ENCODE data around the gene STAG3. TPM values are rescaled to one million over a fixed set of nuclear protein-coding genes. Genes with fewer than 3 reads are reported as not detected.
"Not testable (repeated sequence)": the region's sequence is repeated elsewhere in the genome, so short reads cannot be mapped to it uniquely, and the experiment has no call there.

The STAG3 gene
- total RNA-seq, 3 donors from 2014 or later: 2.4 to 6.4 (median 2.8) TPM

DNA sequence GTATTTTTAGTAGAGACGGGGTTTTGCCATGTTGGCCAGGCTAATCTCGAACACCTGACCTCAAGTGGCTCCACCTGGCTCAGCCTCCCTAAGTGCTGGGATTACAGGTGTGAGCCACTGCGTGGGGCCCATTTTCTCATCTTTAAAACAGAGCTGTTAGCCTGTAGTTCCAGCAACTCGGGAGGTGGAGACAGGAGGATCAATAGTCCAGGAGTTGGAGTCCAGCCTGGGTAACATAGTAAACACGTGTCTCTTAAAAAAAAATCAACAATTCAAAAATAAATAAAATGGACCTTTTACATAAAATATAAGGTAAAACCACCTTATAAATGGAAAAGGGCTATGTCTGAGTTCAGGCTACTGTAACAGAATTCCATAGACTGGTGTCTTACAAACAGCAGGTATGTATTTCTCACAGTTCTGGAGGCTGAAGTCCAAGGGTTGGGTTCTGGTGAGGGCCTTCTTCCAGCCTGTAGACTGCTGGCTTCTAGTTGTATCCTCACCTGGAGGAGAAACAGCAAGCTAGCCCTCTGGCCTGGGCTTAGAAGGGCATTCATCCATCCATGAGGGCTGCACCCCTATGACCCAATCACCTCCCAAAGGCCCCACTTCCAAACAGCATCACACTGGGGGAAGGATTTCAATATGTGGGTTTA lies 35.0 kb downstream of the STAG3 start:
- intact Hi-C loops (cut with DNase I, micrococcal nuclease): loop anchor here (5.0 to 10.0 kb wide), 2 partner anchors 78 to 80 kb away; no protein-coding TSS in a partner anchor
- Histone ChIP-seq H3K36me3 (ENCODE audit: low read depth) (no peaks in the 10 kb centered on the region), H3K4me3 (no peak overlapping the region), H3K4me1 (ENCODE audit: low read depth) (peaks cover 14% of the 10 kb centered on the region), H3K9me3 (no peaks in the 10 kb centered on the region)
- DNase-seq (no peak), ATAC-seq (no peak)
- TF ChIP-seq, protein P1, sequence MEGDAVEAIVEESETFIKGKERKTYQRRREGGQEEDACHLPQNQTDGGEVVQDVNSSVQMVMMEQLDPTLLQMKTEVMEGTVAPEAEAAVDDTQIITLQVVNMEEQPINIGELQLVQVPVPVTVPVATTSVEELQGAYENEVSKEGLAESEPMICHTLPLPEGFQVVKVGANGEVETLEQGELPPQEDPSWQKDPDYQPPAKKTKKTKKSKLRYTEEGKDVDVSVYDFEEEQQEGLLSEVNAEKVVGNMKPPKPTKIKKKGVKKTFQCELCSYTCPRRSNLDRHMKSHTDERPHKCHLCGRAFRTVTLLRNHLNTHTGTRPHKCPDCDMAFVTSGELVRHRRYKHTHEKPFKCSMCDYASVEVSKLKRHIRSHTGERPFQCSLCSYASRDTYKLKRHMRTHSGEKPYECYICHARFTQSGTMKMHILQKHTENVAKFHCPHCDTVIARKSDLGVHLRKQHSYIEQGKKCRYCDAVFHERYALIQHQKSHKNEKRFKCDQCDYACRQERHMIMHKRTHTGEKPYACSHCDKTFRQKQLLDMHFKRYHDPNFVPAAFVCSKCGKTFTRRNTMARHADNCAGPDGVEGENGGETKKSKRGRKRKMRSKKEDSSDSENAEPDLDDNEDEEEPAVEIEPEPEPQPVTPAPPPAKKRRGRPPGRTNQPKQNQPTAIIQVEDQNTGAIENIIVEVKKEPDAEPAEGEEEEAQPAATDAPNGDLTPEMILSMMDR (IDR thresholded peaks at IDR 0.05): no peak

DNA sequence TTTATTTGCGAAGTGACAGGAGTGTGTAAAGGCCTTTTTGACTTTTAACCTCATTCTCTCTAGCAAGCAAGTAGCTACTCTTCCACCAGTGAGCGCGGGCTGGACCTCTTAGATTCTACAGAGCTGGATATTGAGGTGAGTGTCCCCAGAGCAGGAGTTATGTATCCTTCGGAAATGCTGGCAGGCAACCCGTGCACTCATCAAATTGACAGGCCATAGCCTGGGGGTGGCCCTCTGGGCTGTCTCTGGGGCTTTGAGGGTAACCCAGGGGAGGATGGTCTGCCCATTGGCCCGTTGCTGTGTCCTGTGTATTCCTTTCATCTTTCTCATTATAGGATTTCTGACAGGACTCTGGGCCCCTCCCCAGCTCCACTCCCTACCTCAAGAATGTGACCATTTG lies 36.0 kb downstream of the STAG3 start:
- Histone ChIP-seq H3K36me3 (ENCODE audit: low read depth) (no peaks in the 10 kb centered on the region), H3K4me3 (no peak overlapping the region), H3K9me3 (no peaks in the 10 kb centered on the region), H3K4me1 (ENCODE audit: low read depth) (peaks cover 14% of the 10 kb centered on the region)
- intact Hi-C loops (cut with DNase I, micrococcal nuclease): loop anchor here (5.0 to 10.0 kb wide), 2 partner anchors 79 to 81 kb away; no protein-coding TSS in a partner anchor
- TF ChIP-seq, protein P1 (IDR thresholded peaks at IDR 0.05): no peak
- DNase-seq (peak in 1 of 3 donors; percentile 30), ATAC-seq (no peak)

DNA sequence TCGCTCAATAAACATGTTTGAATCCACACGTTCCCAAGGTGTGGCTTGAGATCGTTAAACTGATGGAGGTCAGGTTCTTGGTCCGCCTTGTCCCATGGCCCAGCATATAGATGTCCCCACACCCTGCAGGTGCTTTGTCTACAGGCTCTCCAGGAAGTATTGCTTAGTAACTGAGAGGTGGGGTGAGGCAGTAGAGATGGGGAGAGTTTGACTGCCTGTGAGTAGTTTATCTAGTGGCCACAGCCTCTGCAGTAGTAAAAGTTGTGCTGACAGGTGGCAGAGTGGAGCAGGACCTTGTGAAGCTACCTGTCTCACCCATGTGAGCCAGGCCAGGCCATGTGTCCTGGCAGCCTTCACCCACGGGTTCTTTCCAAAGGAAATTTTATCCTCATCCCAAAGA lies 36.6 kb downstream of the STAG3 start:
- intact Hi-C loops (cut with DNase I, micrococcal nuclease): loop anchor here (5.0 to 10.0 kb wide), 2 partner anchors 80 to 82 kb away; no protein-coding TSS in a partner anchor
- H3K4me3 ChIP-seq; H3K9me3 ChIP-seq; H3K36me3 ChIP-seq (ENCODE audit: low read depth): not testable (repeated sequence)
- ATAC-seq: peak; percentile 86
- peak in 2 of 3 donors; percentile 64 to 71 for DNase-seq
- peaks cover 14% of the 10 kb centered on the region for H3K4me1 ChIP-seq (ENCODE audit: low read depth)

DNA sequence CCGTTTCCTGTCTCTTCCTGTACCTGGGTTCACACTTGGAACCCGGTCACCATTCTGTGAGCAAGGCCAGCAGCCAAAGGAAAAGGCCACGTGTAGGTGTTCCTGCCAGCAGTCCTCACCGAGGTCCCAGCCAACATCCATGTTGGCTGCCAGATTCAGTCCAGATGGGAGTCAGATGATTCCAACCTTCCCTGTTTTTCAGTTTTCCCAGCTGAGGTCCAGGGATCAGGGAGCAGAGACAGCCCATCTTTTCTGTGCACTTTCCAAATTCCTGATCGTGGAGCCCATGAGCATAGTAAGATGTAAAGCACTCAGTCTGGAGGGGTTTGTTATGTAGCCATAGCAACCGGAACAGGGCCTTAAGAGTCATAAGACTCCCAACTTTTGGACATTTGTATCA lies 38.2 kb downstream of the STAG3 start:
- TF ChIP-seq, protein P1 (IDR thresholded peaks at IDR 0.05): no peak
- no peaks in the 10 kb centered on the region for H3K36me3 ChIP-seq (ENCODE audit: low read depth)
- no peak for ATAC-seq
- H3K4me3 ChIP-seq: no peak overlapping the region
- DNase-seq: no peak
- H3K9me3 ChIP-seq: no peaks in the 10 kb centered on the region
- intact Hi-C loops (cut with DNase I, micrococcal nuclease): loop anchor here in 1 of 2 donors (10.0 kb wide), 1 partner anchor 81 kb away; no protein-coding TSS in a partner anchor
- peaks cover 14% of the 10 kb centered on the region for H3K4me1 ChIP-seq (ENCODE audit: low read depth)

DNA sequence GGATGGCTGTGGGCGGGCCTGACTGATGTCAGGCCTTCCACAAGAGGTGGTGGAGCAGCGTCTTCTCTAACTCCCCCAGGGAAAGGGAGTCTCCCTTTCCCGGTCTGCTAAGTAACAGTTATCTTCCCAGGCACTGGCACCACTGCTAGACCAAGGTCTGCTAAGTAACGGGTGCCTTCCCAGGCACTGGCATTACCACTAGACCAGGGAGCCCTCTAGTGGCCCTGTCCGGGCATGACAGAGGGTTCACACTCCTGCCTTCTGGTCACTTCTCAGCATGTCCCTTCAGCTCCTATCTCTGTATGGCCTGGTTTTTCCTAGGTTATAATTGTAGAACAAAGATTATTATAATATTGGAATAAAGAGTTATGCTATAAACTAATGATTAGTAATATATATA lies 40.2 kb downstream of the STAG3 start:
- H3K36me3 ChIP-seq (ENCODE audit: low read depth); ATAC-seq; H3K9me3 ChIP-seq; H3K4me3 ChIP-seq; H3K4me1 ChIP-seq (ENCODE audit: low read depth): not testable (repeated sequence)
- peak; percentile 89 to 97 (median 94) for DNase-seq
- intact Hi-C loops (cut with DNase I, micrococcal nuclease): loop anchor here in 1 of 2 donors (10.0 kb wide), 1 partner anchor 83 kb away; no protein-coding TSS in a partner anchor
- TF ChIP-seq, protein P1 (IDR thresholded peaks at IDR 0.05): peak; percentile 22

DNA sequence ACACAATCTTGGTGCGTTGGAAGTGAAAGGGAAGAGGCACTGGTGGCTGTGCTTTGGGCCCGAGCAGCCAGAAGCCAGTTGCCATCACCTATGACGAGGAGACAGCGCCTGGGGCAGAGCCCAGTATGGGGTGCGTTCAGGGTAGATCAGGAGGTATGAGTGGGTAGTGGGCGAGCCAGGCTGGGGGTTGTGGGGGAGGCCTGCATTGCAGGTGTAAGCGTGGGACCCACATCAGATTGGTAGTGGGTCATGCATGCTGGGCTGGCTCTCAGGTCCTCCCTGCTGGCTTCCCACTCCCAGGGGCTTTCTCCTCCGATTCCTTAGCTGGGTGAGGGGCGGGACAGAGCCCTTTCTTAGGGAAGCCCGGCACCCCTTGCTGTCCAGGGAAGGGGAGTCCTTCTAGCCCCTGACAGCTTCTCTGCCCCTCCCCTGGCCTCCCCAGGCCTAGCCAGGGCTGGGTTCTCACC lies 41.6 kb downstream of the STAG3 start:
- H3K36me3 ChIP-seq (ENCODE audit: low read depth): no peaks in the 10 kb centered on the region
- no peaks in the 10 kb centered on the region for H3K9me3 ChIP-seq
- intact Hi-C loops (cut with DNase I, micrococcal nuclease): loop anchor here in 1 of 2 donors (10.0 kb wide), 1 partner anchor 85 kb away; no protein-coding TSS in a partner anchor
- no peak for DNase-seq
- TF ChIP-seq, protein P1 (IDR thresholded peaks at IDR 0.05): no peak
- H3K4me3 ChIP-seq: no peak overlapping the region
- no peak for ATAC-seq
- H3K4me1 ChIP-seq (ENCODE audit: low read depth): no peaks in the 10 kb centered on the region

DNA sequence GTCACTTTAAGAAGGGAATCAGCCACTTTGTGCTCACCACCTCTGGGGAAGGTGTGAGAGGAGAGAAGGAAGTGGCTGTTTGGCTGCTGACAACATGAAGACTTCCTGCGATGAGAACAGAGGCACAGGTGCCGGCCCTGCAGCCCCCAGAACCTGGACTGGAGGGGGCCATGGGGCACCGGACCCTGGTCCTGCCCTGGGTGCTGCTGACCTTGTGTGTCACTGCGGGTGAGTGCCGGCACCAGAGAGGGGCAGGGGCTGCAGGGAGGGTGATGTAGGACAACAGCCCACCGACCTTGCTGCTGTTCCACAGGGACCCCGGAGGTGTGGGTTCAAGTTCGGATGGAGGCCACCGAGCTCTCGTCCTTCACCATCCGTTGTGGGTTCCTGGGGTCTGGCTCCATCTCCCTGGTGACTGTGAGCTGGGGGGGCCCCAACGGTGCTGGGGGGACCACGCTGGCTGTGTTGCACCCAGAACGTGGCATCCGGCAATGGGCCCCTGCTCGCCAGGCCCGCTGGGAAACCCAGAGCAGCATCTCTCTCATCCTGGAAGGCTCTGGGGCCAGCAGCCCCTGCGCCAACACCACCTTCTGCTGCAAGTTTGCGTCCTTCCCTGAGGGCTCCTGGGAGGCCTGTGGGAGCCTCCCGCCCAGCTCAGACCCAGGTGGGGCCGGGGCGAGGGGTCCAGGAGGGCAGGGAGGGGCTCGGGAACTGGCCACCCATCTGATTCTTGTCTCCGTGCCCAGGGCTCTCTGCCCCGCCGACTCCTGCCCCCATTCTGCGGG lies 42.3 kb downstream of the STAG3 start, which contains the start of gene PVRIG:
PVRIG (plus strand) TSS at position 149 of the 785 bp plus-strand sequence; CDS start at position 171, 22 bp downstream.
- DNase-seq: peak in 1 of 3 donors; percentile 62
- H3K9me3 ChIP-seq; H3K4me1 ChIP-seq (ENCODE audit: low read depth); H3K4me3 ChIP-seq; H3K36me3 ChIP-seq (ENCODE audit: low read depth): not testable (repeated sequence)
- ATAC-seq: peak; percentile 35
- intact Hi-C loops (cut with DNase I, micrococcal nuclease): loop anchor here in 1 of 2 donors (10.0 kb wide), 1 partner anchor 85 kb away; no protein-coding TSS in a partner anchor

Data from mucosa of descending colon (tissue), 3 donors.